ENCODE data around the gene ATF5. TPM values are rescaled to one million over a fixed set of nuclear protein-coding genes. Genes with fewer than 3 reads are reported as not detected.

The ATF5 gene
- total and polyA plus RNA-seq, 10 of the 15 experiments (the other 5 are each of a cell fraction or from before 2014, with no cell fraction given), result 9.1 to 133 (median 24.0) TPM

GRCh38 chr19:49972841-49973240 lies 43.8 kb downstream of the ATF5 start:
- no peaks in the 10 kb centered on the region for H3K36me3 ChIP-seq (ENCODE audit: control insufficient read depth in 2 of 2, insufficient read depth in 2 of 2, low read length in 1 of 2)
- in situ Hi-C loops (cut with MboI) (no loop called here), intact Hi-C loops (cut with micrococcal nuclease; ENCODE audit: unreplicated experiment) (no loop called here)
- ChIA-PET CTCF (no interaction called here), POLR2A (interaction anchor here (0.6 kb wide), 1 partner anchor 129 kb away, joined by 8 read pairs; no protein-coding TSS in a partner anchor), SMC1A (ENCODE audit: uncharacterized antibody, unreplicated experiment) (no interaction called here), RAD21 (ENCODE audit: unreplicated experiment) (no interaction called here)
- no peaks in the 10 kb centered on the region for H3K4me1 ChIP-seq (ENCODE audit: control insufficient read depth, insufficient read depth, low read length)
- H3K4me2 ChIP-seq (ENCODE audit: control insufficient read depth, insufficient read depth), result no peak overlapping the region
- no peak overlapping the region for H3K9ac ChIP-seq (ENCODE audit: control insufficient read depth, insufficient read depth, low read length)
- H3K9me3 ChIP-seq (replicated peaks; ENCODE audit: control insufficient read depth, insufficient read depth, low read length), result no peaks in the 10 kb centered on the region
- no peaks in the 10 kb centered on the region for H4K20me1 ChIP-seq (ENCODE audit: control insufficient read depth, insufficient read depth)
- DNase-seq (ENCODE audit: low read depth, low spot score) (no peak), ATAC-seq (no peak), FAIRE-seq (no peak)
- BruUV-seq (replicated peaks), result no TSS peak
- H3K79me2 ChIP-seq (ENCODE audit: control insufficient read depth, insufficient read depth, low read length), result no peaks in the 10 kb centered on the region
- WGBS (ENCODE audit: insufficient coverage, insufficient replicate concordance, low lambda C conversion rate, missing lambda C conversion rate), result 53% methylated on average over 6 of the region's 6 CpGs
- no peak overlapping the region for H3K27ac ChIP-seq (ENCODE audit: control insufficient read depth, insufficient read depth)
- H3K4me3 ChIP-seq, result no peak overlapping the region
- no peak overlapping the region for H2AFZ ChIP-seq (ENCODE audit: control insufficient read depth, low read depth, low read length)
- H3K27me3 ChIP-seq (replicated peaks in 1 of 2; ENCODE audit: control insufficient read depth in 2 of 2, insufficient read depth in 2 of 2, low read length in 1 of 2), result no peaks in the 10 kb centered on the region
- no peak for TF ChIP-seq ATF7 (IDR thresholded peaks at IDR 0.05; ENCODE audit: low read depth)
- TF ChIP-seq ZNF687 (IDR thresholded peaks at IDR 0.05), result no peak
- no peak for TF ChIP-seq ZBTB4 (CRISPR knock-in tag; IDR thresholded peaks at IDR 0.05)
- TF ChIP-seq E2F4 (IDR thresholded peaks at IDR 0.05; ENCODE audit: low read depth, low read length), result no peak
- no peak for TF ChIP-seq TBL1XR1 (IDR thresholded peaks at IDR 0.05; ENCODE audit: low read depth, low read length)
- no peak for TF ChIP-seq NFXL1 (IDR thresholded peaks at IDR 0.05; ENCODE audit: borderline replicate concordance)
- TF ChIP-seq EGR1 (IDR thresholded peaks at IDR 0.05; ENCODE audit: borderline replicate concordance in 1 of 2, low read depth in 2 of 2, low read length in 2 of 2), result no peak
- TF ChIP-seq SMARCA5 (IDR thresholded peaks at IDR 0.05), result no peak
- TF ChIP-seq CUX1 (IDR thresholded peaks at IDR 0.05; ENCODE audit: insufficient replicate concordance, low read depth, low read length), result no peak
- TF ChIP-seq CBX5 (IDR thresholded peaks at IDR 0.05; ENCODE audit: low read depth), result no peak
- no peak for TF ChIP-seq NFIC (IDR thresholded peaks at IDR 0.05; ENCODE audit: low read depth, low read length)
